GM12892 (cell line): ENCODE results near the gene EVI5L.
A peak's percentile ranks its signal among the peaks of the same experiment; 100 is the strongest.

Experiments
- DNase-seq: peaks from one replicate; pipeline ENCODE4 v3.0.0; 2011; ENCODE audit not compliant: insufficient read length
- FAIRE-seq: peaks from 2 replicates; lab custom pipeline; 2011; peaks lifted over from hg19 to GRCh38; lab: Jason Lieb, UNC
- POLR2A ChIP-seq: IDR thresholded peaks from 2 replicates; pipeline ENCODE4 v1.6.1; 2011; ENCODE audit warnings: low read depth, low read length, control low read depth
- POLR2AphosphoS5 ChIP-seq: IDR thresholded peaks from 2 replicates; pipeline ENCODE4 v1.6.1; 2011; ENCODE audit warnings: low read depth, low read length, control low read depth
- TAF1 ChIP-seq: IDR thresholded peaks from 2 replicates; pipeline ENCODE4 v1.6.1; 2011; ENCODE audit warnings: low read depth, mild to moderate bottlenecking, control low read depth, low read length, borderline replicate concordance

EVI5L gene

DNA sequence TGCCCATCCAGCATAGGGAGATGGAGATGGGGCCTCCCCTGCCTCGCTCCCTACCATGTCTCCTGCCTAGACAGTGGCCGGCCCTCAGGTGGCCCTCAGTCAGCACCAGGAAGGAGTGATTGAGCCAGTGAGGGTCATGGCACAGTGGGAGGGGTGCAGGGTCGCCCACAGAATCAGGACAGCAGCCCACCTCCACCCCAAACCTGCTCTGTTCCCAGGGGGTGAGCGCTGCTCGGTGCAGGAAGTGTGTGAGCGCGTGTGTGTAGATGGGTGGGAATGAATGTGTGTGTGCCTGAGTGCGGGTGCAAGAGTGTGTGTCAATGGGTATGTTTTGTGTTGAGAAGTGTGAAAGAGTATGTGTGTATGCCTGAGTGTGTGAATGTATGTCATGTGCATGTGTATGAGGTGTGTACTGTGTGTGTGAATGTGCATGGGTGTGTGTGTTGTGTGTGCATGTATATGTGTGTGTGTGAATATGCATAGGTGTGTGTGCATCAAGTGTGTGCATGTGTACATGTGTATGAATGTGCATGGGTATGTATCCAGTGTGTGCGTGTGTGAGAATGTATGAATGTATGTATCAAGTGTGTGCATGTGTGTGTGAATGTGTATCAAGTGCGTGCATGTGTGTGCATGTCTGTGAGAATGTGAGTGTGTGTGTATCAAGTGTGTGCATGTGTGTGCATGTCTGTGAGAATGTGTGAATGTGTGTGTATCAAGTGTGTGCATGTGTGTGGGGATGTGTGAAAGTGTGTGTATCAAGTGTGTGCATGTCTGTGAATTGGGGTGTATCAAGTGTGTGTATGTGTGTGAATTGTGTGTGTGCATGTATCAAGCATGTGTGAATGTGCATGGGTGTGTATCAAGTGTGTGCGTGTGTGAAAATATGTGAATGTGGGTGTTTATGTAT is 12.0 kb downstream of the EVI5L start:
- no peak for TF ChIP-seq POLR2A
- no peak for TF ChIP-seq POLR2AphosphoS5
- no peak for TF ChIP-seq TAF1
- DNase-seq = no peak
- FAIRE-seq = peak; percentile 9

DNA sequence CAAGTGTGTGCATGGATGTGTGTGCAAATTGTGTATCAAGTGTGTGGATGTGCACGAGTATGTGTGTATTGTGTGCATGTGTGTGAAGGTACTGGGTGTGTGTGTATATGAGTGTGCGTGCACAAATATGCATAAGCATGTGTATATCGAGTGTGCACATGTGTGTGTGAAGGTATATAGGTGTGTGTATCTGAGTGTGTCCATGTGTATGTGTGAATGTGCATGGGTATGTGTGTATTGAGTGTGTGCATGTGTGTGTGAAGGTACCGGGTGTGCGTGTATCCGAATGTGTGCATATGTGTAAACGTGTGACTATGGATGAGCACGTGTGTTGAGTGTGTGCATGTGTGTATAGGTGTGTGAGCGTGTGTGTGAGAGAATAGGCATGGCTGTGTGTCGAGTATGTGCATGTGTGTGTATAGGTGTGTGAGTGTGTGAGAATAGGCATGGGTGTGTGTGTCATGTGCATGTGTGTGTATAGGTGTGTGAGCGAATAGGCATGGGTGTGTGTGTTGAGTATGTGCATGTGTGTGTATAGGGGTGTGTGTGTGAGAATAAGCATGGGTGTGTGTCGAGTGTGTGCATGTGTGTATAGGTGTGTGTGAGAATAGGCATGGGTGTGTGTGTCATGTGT is 12.8 kb downstream of the EVI5L start:
- TF ChIP-seq POLR2A (no peak), POLR2AphosphoS5 (peak; percentile 36; the same call in 1 of the 2 replicates)
- FAIRE-seq = peak; percentile 14
- DNase-seq = no peak

DNA sequence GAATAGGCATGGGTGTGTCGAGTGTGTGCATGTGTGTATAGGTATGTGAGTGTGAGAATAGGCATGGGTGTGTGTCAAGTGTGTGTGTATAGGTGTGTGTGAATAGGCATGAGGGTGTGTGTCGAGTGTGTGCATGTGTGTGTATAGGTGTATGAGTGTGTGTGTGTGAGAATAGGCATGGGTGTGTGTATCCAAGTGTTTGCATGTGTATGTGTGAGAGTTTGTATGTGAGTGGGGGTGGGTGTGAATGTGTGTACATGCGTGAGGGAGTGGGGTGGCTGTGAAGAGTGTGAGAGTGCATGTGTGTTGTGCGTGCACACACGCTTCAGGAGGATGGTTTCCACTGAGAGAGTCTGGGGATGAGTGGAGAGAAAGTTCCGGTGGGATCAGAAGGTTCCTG is 13.5 kb downstream of the EVI5L start:
- TF ChIP-seq TAF1 = no peak
- TF ChIP-seq POLR2AphosphoS5 = no peak
- TF ChIP-seq POLR2A = no peak
- no peak for DNase-seq
- FAIRE-seq = peak; percentile 5

DNA sequence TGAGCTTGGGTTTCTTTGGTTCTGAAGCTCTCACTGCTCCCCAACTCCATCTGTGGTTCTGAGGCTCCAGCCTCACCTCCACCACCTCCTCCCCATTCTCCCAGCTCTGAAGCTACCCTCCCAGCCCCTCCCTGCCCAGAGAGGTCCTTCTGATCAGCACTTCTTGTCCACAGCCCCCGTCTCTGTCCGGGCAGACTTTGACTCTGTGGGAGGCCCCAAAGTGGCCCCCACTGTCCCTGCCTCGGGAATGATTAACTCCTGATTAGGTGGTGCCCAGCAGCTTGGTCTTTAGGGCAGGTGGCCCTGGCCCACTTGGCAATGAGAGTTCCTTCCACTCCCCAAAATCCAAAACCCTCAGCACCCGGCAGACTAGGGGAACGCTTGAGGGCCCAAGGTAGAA is 14.4 kb downstream of the EVI5L start:
- TF ChIP-seq TAF1 (no peak), POLR2AphosphoS5 (no peak), POLR2A (no peak)
- FAIRE-seq = no peak
- no peak for DNase-seq

GRCh38 chr19:7844951-7845350 is 14.9 kb downstream of the EVI5L start:
- DNase-seq (no peak), FAIRE-seq (no peak)
- no peak for TF ChIP-seq POLR2A
- TF ChIP-seq POLR2AphosphoS5 = no peak
- TF ChIP-seq TAF1 = no peak

DNA sequence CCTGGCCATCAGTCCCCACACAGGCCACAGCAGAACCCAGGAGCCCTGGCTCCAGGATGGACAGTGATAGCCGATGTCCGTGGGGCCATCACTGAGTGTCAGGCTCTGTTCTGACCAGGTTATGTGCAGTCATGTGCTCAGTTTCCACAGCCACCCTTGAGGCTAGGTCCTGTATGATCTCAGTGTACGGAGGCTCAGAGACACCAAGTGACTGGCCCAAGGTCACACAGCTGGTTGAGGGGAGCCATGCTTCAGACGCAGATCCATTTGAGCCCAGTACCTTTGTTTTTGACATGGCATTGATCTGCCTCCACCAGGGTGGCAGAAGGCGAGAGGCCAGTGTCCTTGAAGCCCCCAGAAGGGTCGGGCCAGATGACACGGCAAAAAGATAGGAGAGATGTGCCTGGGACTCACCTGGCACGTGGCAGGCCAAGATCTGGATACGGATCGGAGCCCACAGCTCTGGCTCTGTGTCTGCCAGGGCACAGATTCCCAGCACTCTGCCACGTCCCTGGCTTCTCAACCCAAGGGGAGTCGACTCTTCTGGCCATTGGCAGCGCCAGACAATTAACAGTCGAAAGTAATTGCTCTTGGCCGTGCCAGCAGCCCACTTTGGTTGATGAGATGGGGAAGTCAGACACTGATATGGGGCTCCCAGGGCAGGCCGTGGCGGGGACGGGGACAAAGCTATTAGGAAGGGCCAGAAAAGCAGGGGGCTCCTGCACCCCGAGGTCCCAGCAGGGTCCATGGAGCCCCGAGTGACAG is 15.6 kb downstream of the EVI5L start:
- FAIRE-seq (no peak), DNase-seq (no peak)

GRCh38 chr19:7846155-7846646 is 16.2 kb downstream of the EVI5L start:
- no peak for TF ChIP-seq POLR2A
- TF ChIP-seq TAF1 = no peak
- TF ChIP-seq POLR2AphosphoS5 = no peak
- DNase-seq (no peak), FAIRE-seq (no peak)

More for the DNA sequence above, 15.6 kb downstream of the EVI5L start:
- TF ChIP-seq POLR2A (no peak), POLR2AphosphoS5 (no peak), TAF1 (no peak)

DNA sequence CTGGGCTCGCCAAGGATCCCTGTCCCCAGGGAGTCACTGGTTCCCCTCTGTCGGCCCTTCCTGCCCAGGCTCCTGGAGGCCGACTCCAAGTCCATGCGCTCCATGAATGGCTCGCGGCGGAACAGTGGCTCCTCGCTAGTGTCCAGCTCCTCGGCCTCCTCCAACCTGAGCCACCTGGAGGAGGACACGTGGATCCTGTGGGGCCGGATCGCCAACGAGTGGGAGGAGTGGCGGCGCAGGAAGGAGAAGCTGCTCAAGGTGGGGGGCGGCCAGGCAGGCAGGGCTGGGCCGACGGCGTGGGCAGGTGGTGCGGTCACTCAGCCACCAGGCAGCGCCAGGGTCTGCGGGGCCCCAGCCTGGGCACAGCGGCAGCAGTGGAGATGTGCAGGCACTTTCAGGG is 17.6 kb downstream of the EVI5L start:
- TF ChIP-seq POLR2AphosphoS5 = no peak
- no peak for TF ChIP-seq POLR2A
- no peak for TF ChIP-seq TAF1
- DNase-seq = no peak
- no peak for FAIRE-seq

GRCh38 chr19:7848779-7849457 is 18.9 kb downstream of the EVI5L start:
- DNase-seq = no peak
- no peak for FAIRE-seq

DNA sequence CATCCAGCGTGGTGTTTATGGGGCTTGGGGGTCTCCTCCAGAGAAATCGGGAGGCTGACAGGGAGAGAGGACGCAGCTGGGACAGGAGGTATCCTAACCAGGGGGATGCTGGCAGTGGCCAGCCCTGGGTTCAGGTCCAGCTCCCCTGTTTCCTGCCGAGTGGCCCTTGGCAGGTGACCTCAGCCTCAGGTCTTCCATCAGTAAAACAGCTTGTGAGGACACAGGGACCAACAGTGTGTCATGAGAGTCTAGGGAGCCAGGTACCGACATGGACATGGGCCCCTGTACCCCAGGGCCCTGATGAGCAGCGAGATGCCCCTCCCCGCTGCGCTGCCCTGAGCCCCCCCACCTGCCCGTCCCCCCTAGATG is 19.6 kb downstream of the EVI5L start:
- no peak for FAIRE-seq
- DNase-seq = no peak

More at GRCh38 chr19:7848779-7849457, 18.9 kb downstream of the EVI5L start:
- TF ChIP-seq TAF1 (no peak), POLR2A (no peak), POLR2AphosphoS5 (no peak)

More for the DNA sequence above, 19.6 kb downstream of the EVI5L start:
- no peak for TF ChIP-seq POLR2A
- no peak for TF ChIP-seq POLR2AphosphoS5
- TF ChIP-seq TAF1 = no peak
